Stimulated activated CD8-positive, alpha-beta memory T cell treated with anti-CD3 and anti-CD28 coated beads, Interleukin-2, amount 100 ng/mL, for 1 hour (primary cell): Measurements from ENCODE around the gene CNNM4.

ENCODE experiments used
- DNase-seq, 2 donors: peaks; one replicate each; pipeline ENCODE4 v3.0.0-alpha.2; 2020; ENCODE audit warnings: low read depth in 2 of 2

The CNNM4 gene

GRCh38 chr2:96832408-96832753 lies 71.7 kb downstream of the CNNM4 start:
- DNase-seq, result no peak

- no peak for DNase-seq
These were observed 72.2 kb downstream of the CNNM4 start for GRCh38 chr2:96832754-96833507.

- no peak for DNase-seq
These were observed 75.1 kb downstream of the CNNM4 start for GRCh38 chr2:96835830-96836229.

- DNase-seq, result no peak
These were observed 76.9 kb downstream of the CNNM4 start for GRCh38 chr2:96837575-96837974.

GRCh38 chr2:96838345-96839292 lies 77.9 kb downstream of the CNNM4 start:
- DNase-seq, result no peak

GRCh38 chr2:96839293-96839874 lies 78.7 kb downstream of the CNNM4 start:
- peak; percentile 53 to 69 for DNase-seq

- no peak for DNase-seq
These were observed 79.5 kb downstream of the CNNM4 start for GRCh38 chr2:96839875-96840850.

GRCh38 chr2:96841701-96842495 lies 81.2 kb downstream of the CNNM4 start:
- no peak for DNase-seq

GRCh38 chr2:96842600-96842999 lies 81.9 kb downstream of the CNNM4 start:
- no peak for DNase-seq

- DNase-seq, result no peak
These were observed 83.0 kb downstream of the CNNM4 start, which contains the start of gene ANKRD23 for GRCh38 chr2:96843538-96844268. Gene ANKRD23, minus strand, starts transcription at chr2:96844021. Its CDS starts 29 bp downstream, at chr2:96843992.

GRCh38 chr2:96844405-96844808 lies 83.7 kb downstream of the CNNM4 start:
- no peak for DNase-seq

- DNase-seq, result no peak
These were observed 86.1 kb downstream of the CNNM4 start for GRCh38 chr2:96846825-96847224.

GRCh38 chr2:96847586-96847985 lies 86.9 kb downstream of the CNNM4 start:
- no peak for DNase-seq

GRCh38 chr2:96848264-96848663 lies 87.6 kb downstream of the CNNM4 start:
- no peak for DNase-seq

- DNase-seq, result no peak
These were observed 92.0 kb downstream of the CNNM4 start for GRCh38 chr2:96852667-96853066.

- DNase-seq, result no peak
These were observed 92.6 kb downstream of the CNNM4 start for GRCh38 chr2:96853321-96853720.

- DNase-seq, result no peak
These were observed 96.3 kb downstream of the CNNM4 start for GRCh38 chr2:96856776-96857666.

- peak; percentile 94 to 95 for DNase-seq
These were observed 97.1 kb downstream of the CNNM4 start, which contains the start of gene ANKRD39 for GRCh38 chr2:96857667-96858372. Gene ANKRD39, minus strand, starts transcription at chr2:96858016. Its CDS starts 29 bp downstream, at chr2:96857987.
